SH-SY5Y (cell line): ENCODE data around the gene EPS8L1.

Source experiments
- GATA2 ChIP-seq: IDR thresholded peaks from 2 replicates; pipeline ENCODE4 v1.6.1; 2011; ENCODE audit warnings: mild to moderate bottlenecking, low read depth, low read length
- GATA3 ChIP-seq: IDR thresholded peaks from 2 replicates; pipeline ENCODE4 v1.6.1; 2011; ENCODE audit warnings: low read depth, mild to moderate bottlenecking, low read length, moderate library complexity

EPS8L1 gene

GRCh38 chr19:55095260-55096060 is 19.8 kb downstream of the EPS8L1 start:
- TF ChIP-seq GATA3 (no peak), GATA2 (no peak)

DNA sequence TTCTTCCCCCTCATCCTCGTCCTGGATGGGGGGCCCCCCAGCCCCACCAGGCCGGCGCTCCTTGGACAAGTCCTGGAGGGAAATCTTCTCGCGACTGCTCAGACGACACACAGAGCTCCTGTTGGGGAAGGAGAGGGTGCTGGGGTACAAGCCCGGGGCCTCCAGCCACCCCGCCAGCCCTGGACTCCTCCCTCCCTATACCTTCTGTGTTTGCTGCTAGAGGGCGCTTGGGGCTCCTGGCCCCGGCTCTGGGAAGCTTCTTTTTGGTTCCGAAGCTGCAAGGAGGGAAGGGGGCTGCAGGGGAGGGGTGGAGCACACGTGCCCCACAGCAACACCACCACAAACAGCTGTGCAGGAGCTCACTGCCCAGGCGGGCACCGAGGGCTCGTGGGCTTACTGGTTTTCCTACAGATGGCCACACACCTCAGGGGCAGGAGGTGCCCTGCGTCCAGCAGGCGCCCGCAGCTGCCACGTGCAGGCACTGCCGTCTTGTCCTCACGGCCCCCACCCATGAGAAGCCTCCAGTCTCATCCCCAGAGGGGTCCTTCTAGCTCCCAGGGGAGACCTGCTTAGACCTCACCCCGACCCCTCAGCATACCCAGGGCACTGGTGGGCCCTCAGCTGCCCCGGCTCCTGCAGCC is 20.5 kb downstream of the EPS8L1 start:
- TF ChIP-seq GATA2 (no peak), GATA3 (no peak)

DNA sequence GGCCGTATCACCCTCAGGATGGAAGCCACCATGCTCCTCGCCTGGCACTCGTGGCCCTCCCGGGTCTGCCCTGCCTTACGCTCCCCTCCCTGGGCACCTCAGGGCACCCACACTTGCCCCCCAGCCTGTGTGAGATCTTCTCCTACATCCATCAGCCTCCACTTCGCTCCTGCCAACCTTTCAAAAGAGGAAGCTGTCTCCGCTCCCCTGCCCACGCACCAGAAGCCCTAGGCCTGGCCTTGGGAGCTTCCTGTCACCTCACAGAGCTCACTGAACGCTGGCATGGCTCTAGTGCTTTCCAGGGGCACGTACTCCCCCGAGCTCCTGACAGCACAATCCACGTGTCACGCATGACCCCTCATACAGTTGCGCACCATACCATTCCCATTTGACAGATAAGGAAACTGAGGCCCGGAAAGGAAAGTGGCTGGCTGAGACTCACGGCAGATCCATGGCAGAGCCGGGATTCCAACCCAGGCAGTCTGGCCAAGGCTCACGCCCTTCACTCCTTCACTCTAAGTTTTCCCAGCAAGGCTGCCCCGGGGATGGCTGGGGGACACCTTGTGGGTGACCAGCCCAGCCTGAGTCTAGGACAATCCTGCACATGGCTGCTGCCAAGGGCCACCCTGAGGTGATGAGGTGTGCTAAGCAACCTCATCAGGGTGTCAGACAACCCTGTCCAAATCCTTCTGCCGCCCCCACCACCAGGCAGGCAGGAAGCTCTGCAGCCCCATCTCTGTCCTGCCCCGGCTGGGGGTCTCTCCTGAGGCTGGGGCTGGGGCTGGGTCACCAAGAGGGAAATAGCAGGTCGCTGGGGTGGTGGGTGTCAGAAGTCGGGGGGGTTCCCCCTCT is 22.4 kb downstream of the EPS8L1 start:
- TF ChIP-seq GATA2 (no peak), GATA3 (no peak)

GRCh38 chr19:55098716-55099556 is 23.3 kb downstream of the EPS8L1 start:
- TF ChIP-seq GATA2 = no peak
- no peak for TF ChIP-seq GATA3

GRCh38 chr19:55099557-55100506 is 24.2 kb downstream of the EPS8L1 start:
- TF ChIP-seq GATA3 = no peak
- TF ChIP-seq GATA2 = no peak

GRCh38 chr19:55101261-55101660 is 25.6 kb downstream of the EPS8L1 start:
- no peak for TF ChIP-seq GATA2
- no peak for TF ChIP-seq GATA3

- TF ChIP-seq GATA3 = no peak
- no peak for TF ChIP-seq GATA2
These were observed 27.5 kb downstream of the EPS8L1 start for GRCh38 chr19:55103190-55103589.

GRCh38 chr19:55105237-55105636 is 29.6 kb downstream of the EPS8L1 start:
- no peak for TF ChIP-seq GATA3

GRCh38 chr19:55106591-55106990 is 30.9 kb downstream of the EPS8L1 start:
- no peak for TF ChIP-seq GATA3
- TF ChIP-seq GATA2 = no peak

DNA sequence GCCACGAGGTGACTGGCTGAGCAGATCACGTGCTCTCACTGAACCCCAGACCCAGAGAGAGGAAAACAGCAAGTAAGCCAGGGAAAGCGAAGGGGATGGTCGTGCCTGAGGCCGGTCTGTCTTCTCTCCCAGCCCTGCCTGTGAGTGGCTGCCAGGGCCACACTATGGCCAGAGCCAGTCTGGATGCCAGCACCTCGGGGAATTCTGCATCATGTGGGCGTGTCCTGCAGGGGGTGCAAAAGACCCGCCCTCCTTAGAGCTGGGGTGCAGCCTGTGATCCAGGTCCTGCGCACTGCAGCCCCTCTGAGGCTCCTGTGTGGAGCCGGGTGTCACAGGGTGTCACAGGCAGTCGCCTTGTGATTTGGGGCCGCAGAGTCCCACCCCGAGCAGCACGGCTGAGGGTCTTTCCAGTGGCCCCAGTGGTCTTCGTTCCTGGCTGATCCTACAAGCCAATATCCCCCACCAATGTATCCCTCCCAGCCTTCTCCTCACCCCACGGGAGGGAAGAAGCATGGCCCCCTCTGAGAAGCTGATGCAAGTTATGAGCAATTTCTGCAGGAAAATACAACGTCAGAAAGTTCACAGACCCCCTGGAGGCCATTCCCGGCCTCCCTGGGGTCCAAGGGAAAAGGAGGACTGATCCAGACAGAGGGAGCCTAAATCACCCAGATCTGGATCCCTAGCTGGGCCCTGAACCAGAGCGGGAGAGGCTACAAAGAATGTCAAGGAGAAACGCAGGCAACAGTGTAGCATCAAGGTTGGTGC is 34.0 kb downstream of the EPS8L1 start:
- no peak for TF ChIP-seq GATA2
- TF ChIP-seq GATA3 = no peak

- no peak for TF ChIP-seq GATA3
- TF ChIP-seq GATA2 = no peak
These were observed 35.7 kb downstream of the EPS8L1 start for GRCh38 chr19:55111238-55111831.
